Lower leg skin (tissue), 4 donors: ENCODE results near the gene FASTK. TPM values are rescaled to one million over a fixed set of nuclear protein-coding genes. Genes with fewer than 3 reads are reported as not detected.
"Not testable (repeated sequence)": the region's sequence is repeated elsewhere in the genome, so short reads cannot be mapped to it uniquely, and the experiment has no call there.

ENCODE experiments used
- DNase-seq, 2 donors: peaks; one replicate each; pipeline ENCODE4 v3.0.0-alpha.2; 2019; ENCODE audit warnings: low spot score in 2 of 2
- H3K4me3 ChIP-seq: fragments of 200-600 bp; sonication (generic); 2 replicates; pipeline ENCODE4 v1.5.1; 2017; ENCODE audit warnings: mild to moderate bottlenecking, low read depth; ENCODE audit not compliant: poor library complexity, severe bottlenecking
- CTCF ChIP-seq, 3 donors: fragments of 450-650 bp; IDR thresholded peaks; one replicate each; pipeline ENCODE4 v1.5.1; 2016; ENCODE audit warnings: antibody characterized with exemption in 3 of 3, mild to moderate bottlenecking in 3 of 3, moderate library complexity in 2 of 3
- POLR2A ChIP-seq, 2 donors: fragments of 450-650 bp; IDR thresholded peaks; one replicate each; pipeline ENCODE4 v1.6.1; 2016 to 2017; ENCODE audit warnings: antibody characterized with exemption in 2 of 2, mild to moderate bottlenecking in 1 of 2, moderate library complexity in 1 of 2
- WGBS, 2 donors: methylation state at CpG; one replicate each; pipeline ENCODE4 v1.1.5; 2018; 5-methylcytosine and 5-hydroxymethylcytosine counted together
- intact Hi-C: fragments of 100-400 bp; cut with DNase I; formaldehyde crosslinking; loops from one replicate; pipeline ENCODE4 v1.15.0; 2023; ENCODE audit warnings: low total_unique reads
- total RNA-seq, 4 donors: library from RNA; depleted of rRNA; stranded (reverse); fragments of >200 nt; gene quantifications; one replicate each; pipeline ENCODE4 v1.1.0, GENCODE V29; 2016

FASTK gene
- total RNA-seq, 4 donors from 2014 or later, result 47.4 to 80.7 (median 69.0) TPM

GRCh38 chr7:151028131-151028947 is 52.3 kb downstream of the FASTK start, which contains the start of gene ABCB8:
ABCB8 (plus strand) TSS chr7:151028450; CDS start chr7:151028516, 66 bp downstream.
- intact Hi-C loops, result loop anchor here (5.0 kb wide), 1 partner anchor 84 kb away; no protein-coding TSS in a partner anchor
- peak in 1 of 3 donors; percentile 10 for TF ChIP-seq CTCF (IDR thresholded peaks at IDR 0.05)
- TF ChIP-seq POLR2A (IDR thresholded peaks at IDR 0.05), result no peak
- peak within 1 kb of the TSS; percentile 51 for H3K4me3 ChIP-seq
- 1% methylated on average over 38 to 53 of the region's 53 CpGs for WGBS, 2 donors
- peak; percentile 100 for DNase-seq

GRCh38 chr7:151027728-151028130 is 52.9 kb downstream of the FASTK start:
- peak overlapping the region; percentile 10 for H3K4me3 ChIP-seq
- 9 to 13% methylated on average over 16 of the region's 16 CpGs for WGBS, 2 donors
- intact Hi-C loops, result loop anchor here (5.0 kb wide), 1 partner anchor 85 kb away; no protein-coding TSS in a partner anchor
- DNase-seq, result not testable (repeated sequence)

- not testable (repeated sequence) for DNase-seq, H3K4me3 ChIP-seq
- 36 to 44% methylated on average over 19 of the region's 19 CpGs for WGBS, 2 donors
- intact Hi-C loops, result loop anchor here (5.0 kb wide), 1 partner anchor 85 kb away; no protein-coding TSS in a partner anchor
These were observed 53.6 kb downstream of the FASTK start for GRCh38 chr7:151026771-151027727.

Other genes with a start within 250 kb of the FASTK start
- gene AOC1, start 228.3 kb downstream of the FASTK start, total RNA-seq, result 1 to 10 TPM; 1.2 to 6.7 (median 3.5) TPM
- gene KCNH2, start 102.5 kb downstream of the FASTK start, total RNA-seq, result 1 to 10 TPM in 1 of 4 donors, under 1 TPM in 3; 0.15 to 1.1 (median 0.36) TPM
- 1 to 10 TPM; 4.0 to 8.9 (median 5.8) TPM for gene NOS3, start 89.8 kb downstream of the FASTK start, total RNA-seq
- gene ATG9B, start 56.3 kb downstream of the FASTK start, total RNA-seq, result 100 to 1,000 TPM in 1 of 4 donors, 10 to 100 TPM in 3; 47.6 to 125 (median 59.8) TPM
- gene ABCB8, start 52.4 kb downstream of the FASTK start, total RNA-seq, result 10 to 100 TPM; 22.9 to 35.2 (median 27.6) TPM
- 1 to 10 TPM; 2.3 to 2.9 (median 2.5) TPM for gene ASIC3, start 32.3 kb downstream of the FASTK start, total RNA-seq
- 10 to 100 TPM in 1 of 4 donors, 1 to 10 TPM in 3; 3.9 to 13.7 (median 7.2) TPM for gene CDK5, start 22.9 kb downstream of the FASTK start, total RNA-seq
- gene SLC4A2, start 21.2 kb downstream of the FASTK start, total RNA-seq, result 10 to 100 TPM; 56.3 to 83.5 (median 67.7) TPM
- 10 to 100 TPM; 58.5 to 61.7 (median 60.4) TPM for gene TMUB1, start 2.7 kb upstream of the FASTK start, total RNA-seq
- 100 to 1,000 TPM in 3 of 4 donors, 10 to 100 TPM in 1; 81.2 to 132 (median 102) TPM for gene AGAP3, start 5.7 kb upstream of the FASTK start, total RNA-seq
- 1 to 10 TPM in 1 of 4 donors, not detected in 3; 2.4 TPM for gene GBX1, start 86.9 kb upstream of the FASTK start, total RNA-seq
- not detected for gene ASB10, start 106.4 kb upstream of the FASTK start, total RNA-seq
- gene H2BK1, start 129.7 kb upstream of the FASTK start, total RNA-seq, result not detected
- gene ABCF2, start 146.4 kb upstream of the FASTK start, total RNA-seq, result 100 to 1,000 TPM in 1 of 4 donors, 10 to 100 TPM in 3; 16.4 to 267 (median 29.1) TPM
- 10 to 100 TPM; 15.4 to 32.2 (median 26.7) TPM for gene CHPF2, start 151.7 kb upstream of the FASTK start, total RNA-seq
- gene SMARCD3, start 167.9 kb upstream of the FASTK start, total RNA-seq, result 10 to 100 TPM in 3 of 4 donors, 1 to 10 TPM in 1; 4.8 to 19.8 (median 13.5) TPM